ENCODE measurements around the gene COX14. TPM values are rescaled to one million over a fixed set of nuclear protein-coding genes. Genes with fewer than 3 reads are reported as not detected.

COX14 gene
- polyA plus RNA-seq, 1 donor (not counting 4 experiments of a cell fraction or from before 2014, with no cell fraction given) = 96.6 TPM

GRCh38 chr12:50162230-50162629, 50.2 kb downstream of the COX14 start:
- H3K36me3 ChIP-seq (ENCODE audit: control insufficient read depth in 2 of 2, extremely low read depth in 1 of 2, insufficient read depth in 2 of 2, low read length in 2 of 2) = no peaks in the 10 kb centered on the region
- no peaks in the 10 kb centered on the region for H3K27me3 ChIP-seq (ENCODE audit: control insufficient read depth, extremely low read depth, insufficient read depth, low read length)
- H3K79me2 ChIP-seq (ENCODE audit: control insufficient read depth, insufficient read depth, low read length) = peaks cover 70% of the 10 kb centered on the region
- DNase-seq (ENCODE audit: low read depth, low spot score) = no peak
- no peak overlapping the region for H3K4me2 ChIP-seq (ENCODE audit: control insufficient read depth, extremely low read depth, insufficient read depth, low read depth, low read length)
- no peak for FAIRE-seq
- H3K27ac ChIP-seq (ENCODE audit: control insufficient read depth, insufficient read depth, low read length) = no peak overlapping the region
- H3K9me1 ChIP-seq (ENCODE audit: control insufficient read depth, extremely low read depth, insufficient read depth, low read length) = peaks cover 2% of the 10 kb centered on the region
- no peak for TF ChIP-seq CTCF (optimal IDR thresholded peaks at IDR 0.05 in 1 of 3, IDR thresholded peaks at IDR 0.05 in 1 of 3, conservative IDR thresholded peaks at IDR 0.05 in 1 of 3; ENCODE audit: extremely low read depth in 1 of 3, insufficient read depth in 2 of 3, low read length in 3 of 3)
- no peak for TF ChIP-seq EZH2 (IDR thresholded peaks at IDR 0.05; ENCODE audit: low read length)
- H3K9me3 ChIP-seq (ENCODE audit: control insufficient read depth, low read depth, low read length) = no peaks in the 10 kb centered on the region
- H3K4me1 ChIP-seq (ENCODE audit: control insufficient read depth, extremely low read depth, insufficient read depth, low read length) = peaks cover 8% of the 10 kb centered on the region
- H3K9ac ChIP-seq (ENCODE audit: control insufficient read depth, extremely low read depth, insufficient read depth, low read length) = no peak overlapping the region
- H3K4me3 ChIP-seq (ENCODE audit: control insufficient read depth in 2 of 3, extremely low read depth in 1 of 3, insufficient read depth in 2 of 3, low read depth in 1 of 3, low read length in 3 of 3) = no peak overlapping the region
- dilution Hi-C loops (cut with MboI; ENCODE audit: extremely low pct_ligation_motif_present, low sequenced_read_pairs) = no loop called here
- no peak overlapping the region for H2AFZ ChIP-seq (ENCODE audit: control insufficient read depth, low read length)
- no peaks in the 10 kb centered on the region for H4K20me1 ChIP-seq (ENCODE audit: control insufficient read depth, extremely low read depth, insufficient read depth, low read length)

GRCh38 chr12:50164963-50165362, 52.9 kb downstream of the COX14 start:
- H3K27ac ChIP-seq (ENCODE audit: control insufficient read depth, insufficient read depth, low read length) = no peak overlapping the region

More at GRCh38 chr12:50164963-50165362, 52.9 kb downstream of the COX14 start:
- TF ChIP-seq CTCF (optimal IDR thresholded peaks at IDR 0.05 in 1 of 3, IDR thresholded peaks at IDR 0.05 in 1 of 3, conservative IDR thresholded peaks at IDR 0.05 in 1 of 3; ENCODE audit: extremely low read depth in 1 of 3, insufficient read depth in 2 of 3, low read length in 3 of 3) (no peak), EZH2 (IDR thresholded peaks at IDR 0.05; ENCODE audit: low read length) (no peak)
- dilution Hi-C loops (cut with MboI; ENCODE audit: extremely low pct_ligation_motif_present, low sequenced_read_pairs) = no loop called here
- Histone ChIP-seq H3K4me3 (ENCODE audit: control insufficient read depth in 2 of 3, extremely low read depth in 1 of 3, insufficient read depth in 2 of 3, low read depth in 1 of 3, low read length in 3 of 3) (no peak overlapping the region), H3K9ac (ENCODE audit: control insufficient read depth, extremely low read depth, insufficient read depth, low read length) (no peak overlapping the region), H3K79me2 (ENCODE audit: control insufficient read depth, insufficient read depth, low read length) (peaks cover 62% of the 10 kb centered on the region), H2AFZ (ENCODE audit: control insufficient read depth, low read length) (no peak overlapping the region), H3K36me3 (ENCODE audit: control insufficient read depth in 2 of 2, extremely low read depth in 1 of 2, insufficient read depth in 2 of 2, low read length in 2 of 2) (no peaks in the 10 kb centered on the region), H3K9me1 (ENCODE audit: control insufficient read depth, extremely low read depth, insufficient read depth, low read length) (peaks cover 2% of the 10 kb centered on the region), H3K4me2 (ENCODE audit: control insufficient read depth, extremely low read depth, insufficient read depth, low read depth, low read length) (no peak overlapping the region), H3K9me3 (ENCODE audit: control insufficient read depth, low read depth, low read length) (peaks cover 9% of the 10 kb centered on the region), H3K4me1 (ENCODE audit: control insufficient read depth, extremely low read depth, insufficient read depth, low read length) (peaks cover 12% of the 10 kb centered on the region), H4K20me1 (ENCODE audit: control insufficient read depth, extremely low read depth, insufficient read depth, low read length) (no peaks in the 10 kb centered on the region), H3K27me3 (ENCODE audit: control insufficient read depth, extremely low read depth, insufficient read depth, low read length) (no peaks in the 10 kb centered on the region)
- no peak for DNase-seq (ENCODE audit: low read depth, low spot score)
- no peak for FAIRE-seq
